H1 (cell line): ENCODE data around the gene STRIP2. TPM values are rescaled to one million over a fixed set of nuclear protein-coding genes. Genes with fewer than 3 reads are reported as not detected.

ENCODE experiments used
- PHF8 ChIP-seq: fragments of 200-600 bp; sonication (generic); conservative IDR thresholded peaks from 2 replicates; pipeline ENCODE4 v1.7.1; 2012; ENCODE audit warnings: low read depth, mild to moderate bottlenecking, inconsistent platforms, low read length, moderate library complexity
- polyA plus RNA-seq, 7 experiments: library from polyadenylated mRNA; depleted of rRNA in 3 of 7; stranded (reverse) in 5 of 7; unstranded in 2 of 7; fragments of >200 nt in 5 of 7; fragments of 200-250 nt in 2 of 7; gene quantifications; 1 replicate in 5 of 7; 2 replicates in 1 of 7; 4 replicates in 1 of 7; pipeline versions ENCODE4 v1.2.1 to v1.2.3, GENCODE V29; 2011 to 2013; ENCODE audit warnings: missing spikeins in 2 of 7, mixed read lengths in 2 of 7
- total RNA-seq: library from RNA; stranded (reverse); fragmentation: NEBNext Ultra II Directional; extraction: Animal tissue kit (Norgen Biotek cat#: 25700); gene quantifications from 2 replicates; pipeline ENCODE4 v1.2.1, GENCODE V29; 2021

STRIP2 gene
- total and polyA plus RNA-seq, 2 of the 8 experiments (the other 6 are each of a cell fraction or from before 2014, with no cell fraction given) = 5.3 to 8.2 TPM

- no peak for TF ChIP-seq PHF8
These were observed 95.4 kb downstream of the STRIP2 start (continued) for GRCh38 chr7:129529643-129530042.
